Stimulated activated CD8-positive, alpha-beta memory T cell treated with anti-CD3 and anti-CD28 coated beads, Interleukin-4, amount 100 ng/mL, for 48 hours (primary cell): ENCODE data around the gene HYDIN.

Experiments used
- DNase-seq: peaks from one replicate; pipeline ENCODE4 v3.0.0-alpha.2; 2020

HYDIN gene

DNA sequence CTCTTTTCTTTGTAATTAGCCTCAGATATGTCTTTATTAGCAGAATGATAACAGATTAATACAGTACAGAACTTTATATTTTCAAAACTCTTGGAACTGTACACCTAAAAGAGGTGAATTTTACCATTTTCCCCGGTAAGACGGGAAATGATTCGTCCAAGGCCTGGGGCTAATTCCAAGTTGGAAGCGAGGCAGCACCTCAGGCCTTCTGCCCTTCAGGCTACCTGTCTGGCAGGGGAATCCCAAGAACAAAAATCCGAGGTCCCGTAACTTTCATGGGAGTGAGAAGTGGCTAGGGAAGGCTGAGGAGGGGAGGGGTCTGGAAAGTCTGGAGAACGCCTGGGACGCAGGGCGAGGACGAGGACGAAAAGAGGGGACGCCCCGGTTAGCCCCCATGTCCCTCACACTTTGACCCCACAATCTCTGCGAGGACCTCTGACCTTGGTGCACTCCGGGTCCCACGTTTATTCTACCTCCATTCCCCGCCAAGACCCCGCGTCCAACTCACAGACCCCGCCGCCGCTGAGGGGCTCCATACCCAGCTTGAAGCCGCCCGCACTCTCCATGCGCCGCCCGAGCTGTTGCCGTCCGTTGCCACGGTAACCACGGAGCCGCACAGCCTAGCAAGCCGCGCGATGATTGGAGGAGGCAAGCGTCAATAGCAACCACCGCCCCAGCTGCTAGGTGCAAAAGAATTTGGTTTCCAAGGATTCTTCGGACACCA lies at the start of gene HYDIN:
HYDIN (minus strand) TSS at position 601 of the 724 bp plus-strand sequence. CDS start 43,827 bp downstream, outside the sequence.
- peak; percentile 44 for DNase-seq

DNA sequence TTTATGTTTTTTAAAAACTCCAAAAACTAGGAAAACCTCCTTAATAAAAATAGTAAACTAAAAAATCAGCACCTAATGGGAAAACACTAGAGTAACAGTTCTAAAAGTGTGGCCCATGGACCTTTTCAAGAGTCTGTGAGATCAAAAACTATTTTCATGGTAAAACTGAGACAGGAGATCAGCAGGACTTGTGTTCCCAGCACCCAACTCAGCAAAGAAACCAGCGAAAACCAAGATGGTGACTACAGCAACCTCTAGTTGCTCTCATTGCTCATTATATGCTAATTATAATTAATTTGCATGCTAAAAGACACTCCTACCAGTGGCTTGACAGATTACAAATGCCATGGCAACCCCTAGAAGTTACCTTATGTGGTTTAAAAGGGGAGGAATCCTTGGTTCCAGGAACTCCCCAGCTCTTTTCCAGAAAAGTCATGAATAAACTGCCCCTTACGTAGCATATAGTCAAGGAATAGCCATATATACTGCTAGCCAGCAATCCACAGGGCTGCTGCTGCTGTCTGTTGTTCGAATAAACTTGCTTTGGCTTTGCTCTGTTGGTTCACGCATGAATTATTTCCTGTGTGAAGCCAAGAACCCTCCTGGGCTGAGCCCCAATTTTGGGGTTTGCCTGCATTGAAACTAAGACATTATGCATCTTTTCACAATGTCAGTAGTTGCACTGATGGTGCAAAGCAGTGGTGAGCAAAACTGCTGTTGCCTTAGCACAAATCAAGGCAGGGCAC lies 46.2 kb upstream of the HYDIN start:
- no peak for DNase-seq

DNA sequence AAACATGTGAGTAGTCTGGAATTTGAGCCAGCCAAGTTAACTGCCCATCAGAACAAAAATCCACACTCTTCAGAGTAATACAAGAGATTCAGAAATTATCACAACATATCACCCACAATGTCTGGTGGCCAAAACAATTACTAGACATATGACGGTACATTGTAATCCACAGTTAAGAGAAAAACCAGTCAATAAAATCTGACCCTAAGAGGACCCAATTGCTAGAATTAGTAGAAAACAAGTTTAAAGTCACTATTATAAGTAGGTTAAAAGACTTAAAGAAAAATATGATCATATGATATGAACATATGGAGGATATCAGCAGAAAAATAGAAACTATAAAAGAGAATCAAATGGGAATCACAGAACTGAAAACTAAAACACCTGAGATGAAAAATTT lies 42.9 kb upstream of the HYDIN start:
- no peak for DNase-seq

DNA sequence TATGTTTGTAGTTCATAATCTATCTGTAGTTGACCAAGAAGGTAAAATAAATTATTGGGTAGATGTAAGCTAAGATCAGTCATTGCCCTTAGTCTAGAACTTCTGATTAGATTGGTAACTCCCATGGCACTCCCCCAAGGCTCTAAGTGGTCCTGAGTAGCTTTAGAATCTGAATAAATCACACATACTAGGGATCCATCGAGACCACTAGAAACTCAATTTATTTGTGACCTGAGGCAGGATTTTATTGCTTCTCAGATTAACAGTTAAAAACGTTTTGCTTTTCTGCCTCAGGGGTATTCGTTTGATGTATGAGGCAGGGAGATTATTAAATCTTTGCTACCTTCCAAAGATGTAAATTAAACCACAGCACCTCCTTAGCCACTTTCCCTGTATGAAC lies 33.8 kb upstream of the HYDIN start:
- DNase-seq, result no peak

DNA sequence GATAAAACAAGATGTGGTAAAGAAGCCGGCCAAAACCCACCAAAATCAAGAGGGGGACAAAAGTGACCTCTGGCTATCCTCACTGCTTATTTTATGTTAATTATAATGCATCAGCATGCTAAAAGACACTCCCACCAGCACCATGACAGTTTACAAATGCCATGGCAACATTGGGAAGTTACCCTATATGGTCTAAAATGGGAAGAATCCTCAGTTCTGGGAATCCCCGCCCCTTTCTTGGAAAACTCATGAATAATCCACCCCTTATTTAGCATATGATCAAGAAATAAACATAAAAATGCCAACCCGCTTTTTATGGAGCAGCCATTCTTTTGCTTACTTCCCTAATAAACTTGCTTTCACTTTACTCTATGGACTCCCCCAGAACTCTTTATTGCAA lies 33.1 kb upstream of the HYDIN start:
- no peak for DNase-seq

DNA sequence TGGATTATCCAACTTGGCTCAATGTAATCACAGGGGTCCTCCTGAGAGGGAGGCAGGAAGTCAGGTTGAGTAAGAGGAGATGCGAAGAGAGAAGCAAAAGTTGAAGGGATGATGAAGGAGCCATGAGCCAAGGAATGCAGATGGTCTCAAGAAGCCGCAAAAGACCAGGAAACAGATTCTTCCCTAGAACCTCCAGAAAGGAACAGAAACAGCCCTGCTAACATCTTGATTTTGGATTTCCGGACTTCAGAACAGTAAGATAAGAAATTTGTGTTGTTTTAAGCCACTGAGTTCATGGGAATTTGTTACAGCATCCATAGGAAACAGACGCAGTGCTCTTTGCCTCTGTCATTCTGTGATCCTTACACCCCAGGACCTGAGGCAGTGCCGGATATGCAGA lies 31.9 kb upstream of the HYDIN start:
- no peak for DNase-seq

DNA sequence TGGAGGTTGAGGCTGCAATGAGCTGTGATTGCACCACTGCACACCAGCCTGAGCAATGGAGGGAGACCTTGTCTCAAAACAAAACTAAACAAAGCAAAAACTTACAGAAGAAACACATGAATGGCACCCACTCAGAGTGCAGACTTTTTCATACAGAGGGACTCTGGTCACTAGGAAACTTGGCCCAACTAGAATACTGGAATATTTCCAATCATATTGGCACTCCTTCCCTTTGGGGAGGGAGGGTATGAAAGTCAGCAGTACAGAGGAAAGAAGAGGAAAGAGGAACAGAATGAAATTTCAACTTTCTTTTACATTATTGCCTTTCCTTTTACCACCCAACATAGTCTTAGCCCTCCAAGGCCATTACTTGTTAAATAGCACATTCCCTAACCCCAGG lies 30.5 kb upstream of the HYDIN start:
- no peak for DNase-seq

DNA sequence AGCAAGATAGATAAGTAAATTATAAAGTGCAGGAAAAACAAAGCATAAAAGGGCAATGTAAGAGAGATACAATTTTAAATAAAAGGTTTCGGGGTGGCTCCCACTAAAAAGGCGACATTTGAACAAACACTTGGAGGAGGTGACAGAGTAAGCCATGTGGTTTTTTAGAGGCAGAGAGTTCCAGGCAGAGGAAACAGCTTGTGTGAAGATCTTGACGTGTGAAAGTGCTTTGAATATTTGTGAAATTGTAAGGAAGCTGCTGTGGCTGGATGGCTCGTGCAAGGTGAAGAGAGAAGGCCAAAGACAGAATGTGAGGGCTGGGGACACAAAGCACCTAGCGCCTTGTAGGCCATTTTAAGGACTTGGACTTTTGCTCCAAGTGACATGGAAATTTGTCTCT lies 28.6 kb upstream of the HYDIN start:
- DNase-seq, result no peak

DNA sequence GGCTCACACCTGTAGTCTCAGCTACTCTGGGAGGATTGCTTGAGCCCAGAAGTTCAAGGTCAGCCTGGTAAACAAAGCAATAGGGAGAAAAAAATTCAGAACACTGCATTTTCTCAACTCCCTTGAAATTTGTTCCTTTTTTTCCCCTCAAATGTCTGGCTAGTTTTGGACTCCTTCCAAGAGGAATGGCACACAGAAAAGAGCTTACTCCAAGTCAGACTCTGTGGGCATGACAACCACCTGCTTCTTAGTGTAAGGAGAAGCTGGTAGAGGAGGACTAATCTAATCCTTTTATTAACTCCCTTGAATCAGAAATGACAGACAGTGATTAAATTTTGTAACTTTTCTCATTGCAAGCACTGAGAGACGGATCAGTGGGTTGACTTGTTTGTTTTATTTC lies 27.9 kb upstream of the HYDIN start:
- DNase-seq, result no peak

DNA sequence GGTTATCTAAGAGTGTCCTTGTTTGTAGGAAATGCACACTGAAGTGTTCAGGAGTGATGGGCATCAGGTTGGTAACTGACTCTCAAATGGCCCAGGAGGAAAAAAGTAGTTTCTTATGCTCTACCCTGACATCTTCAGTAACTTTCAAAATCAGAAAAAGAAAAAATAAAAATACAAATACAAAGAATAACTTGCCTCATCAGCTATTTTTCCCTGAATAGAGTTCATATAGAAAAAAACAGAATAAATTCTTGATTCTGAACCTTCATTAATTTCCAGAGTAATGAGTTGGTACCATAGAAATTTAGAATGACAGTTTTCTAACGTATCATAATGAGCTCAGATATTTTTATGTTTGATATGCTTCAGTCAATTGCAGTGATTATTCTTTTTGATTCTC lies 27.2 kb upstream of the HYDIN start:
- DNase-seq, result no peak

DNA sequence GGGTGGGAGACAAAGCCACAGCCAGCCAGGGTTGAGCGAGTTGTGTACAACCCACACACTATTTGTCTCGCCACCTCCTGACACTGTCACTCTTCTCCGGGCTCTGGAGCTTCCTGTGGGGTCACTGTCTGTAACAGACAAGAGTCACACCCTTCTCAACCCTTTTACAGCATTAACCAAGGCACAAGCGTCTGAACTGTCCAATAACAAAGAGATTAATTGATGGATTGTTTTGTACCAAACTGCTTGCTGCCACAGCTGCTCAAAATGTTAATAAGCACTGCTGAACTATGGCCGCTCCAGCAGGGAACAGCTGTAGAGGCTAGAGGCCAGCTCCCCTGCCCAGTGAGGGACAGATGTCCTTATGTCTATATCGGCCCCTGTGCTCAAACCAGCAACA lies 25.2 kb upstream of the HYDIN start:
- no peak for DNase-seq

DNA sequence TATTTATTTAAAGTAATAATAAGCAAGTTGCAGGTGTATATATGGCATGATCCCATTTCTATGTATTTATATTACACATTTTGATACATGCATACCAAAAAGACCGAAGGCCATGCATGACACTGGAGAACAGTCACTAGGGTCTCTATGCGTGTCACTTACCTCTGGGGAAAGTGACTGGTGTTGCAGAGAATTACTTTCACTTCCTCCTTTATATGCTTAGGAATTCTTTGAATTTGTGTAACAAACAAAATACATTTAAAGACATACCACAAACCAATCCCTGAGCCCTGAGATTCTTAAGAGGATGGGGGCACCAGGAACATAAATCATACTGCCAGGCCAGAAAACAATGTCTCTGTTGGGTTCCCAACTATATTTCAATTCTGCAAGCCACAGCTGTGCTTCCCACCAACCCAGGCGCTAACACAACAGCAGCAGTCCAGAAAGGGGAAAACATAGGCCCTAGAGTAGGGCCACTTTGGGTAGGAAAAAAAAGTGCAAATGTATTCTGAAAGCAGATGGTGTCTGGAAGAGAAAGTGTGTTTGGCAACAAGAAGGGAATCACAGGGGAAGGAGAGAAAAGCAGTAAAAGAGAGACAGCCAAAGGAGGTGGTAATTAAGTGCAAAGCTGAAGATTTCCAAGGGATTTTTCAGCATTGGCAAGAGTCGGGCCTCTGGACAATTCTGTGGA lies 24.5 kb upstream of the HYDIN start:
- no peak for DNase-seq

DNA sequence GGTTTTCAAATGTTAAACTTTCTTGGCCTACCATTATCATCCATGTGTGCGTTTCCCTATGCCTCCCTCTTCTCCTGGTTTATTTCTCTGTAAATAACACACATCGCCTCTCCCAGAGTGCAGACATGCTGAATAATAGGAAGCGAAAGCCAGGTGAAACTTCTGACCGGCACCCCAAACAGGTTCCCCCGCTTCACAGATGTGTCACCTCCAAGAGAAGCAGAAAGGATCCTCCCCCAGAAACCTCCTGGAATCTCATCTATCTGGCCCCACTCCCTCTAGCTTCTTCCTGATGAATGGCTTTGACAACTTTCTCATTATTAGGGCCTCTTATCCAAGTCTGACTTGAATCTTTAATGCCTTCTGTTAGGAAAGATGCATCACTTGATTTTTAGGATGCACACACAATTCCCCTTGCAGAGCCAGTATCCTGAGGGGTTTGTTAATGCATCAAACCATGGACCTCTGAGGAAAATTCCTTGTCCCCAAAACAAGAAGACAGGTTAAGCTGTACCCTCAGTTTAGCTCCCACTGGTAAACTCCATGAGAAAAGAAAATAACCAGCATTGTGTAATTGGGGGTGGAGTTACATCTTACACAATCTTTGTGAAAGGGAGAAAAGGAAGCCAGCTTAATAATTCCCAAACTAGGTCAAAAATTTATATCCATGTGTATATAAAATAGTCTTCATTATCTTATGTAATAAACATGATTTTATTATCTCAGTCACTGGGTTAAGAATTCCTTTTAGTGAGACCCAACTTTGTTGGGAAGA lies 20.1 kb upstream of the HYDIN start:
- no peak for DNase-seq

DNA sequence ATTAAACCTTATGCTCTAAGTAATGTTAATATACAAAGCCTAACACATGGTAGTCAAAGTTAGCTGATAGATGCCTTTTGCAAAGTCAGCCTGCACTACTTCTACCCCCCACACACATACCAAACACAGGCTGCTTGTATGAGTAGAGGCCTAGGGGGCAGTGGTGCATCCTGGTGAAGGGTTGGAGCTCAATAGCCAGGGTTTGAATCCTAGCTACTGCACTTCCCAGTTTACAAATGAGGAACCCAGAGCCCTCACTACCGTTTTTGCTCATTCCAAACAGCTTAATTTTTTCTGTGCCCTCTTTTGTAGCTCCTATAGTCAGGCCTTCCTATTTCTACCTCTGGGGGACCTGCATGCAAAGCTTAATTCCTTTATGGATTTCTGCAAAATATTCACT lies 18.9 kb upstream of the HYDIN start:
- no peak for DNase-seq

DNA sequence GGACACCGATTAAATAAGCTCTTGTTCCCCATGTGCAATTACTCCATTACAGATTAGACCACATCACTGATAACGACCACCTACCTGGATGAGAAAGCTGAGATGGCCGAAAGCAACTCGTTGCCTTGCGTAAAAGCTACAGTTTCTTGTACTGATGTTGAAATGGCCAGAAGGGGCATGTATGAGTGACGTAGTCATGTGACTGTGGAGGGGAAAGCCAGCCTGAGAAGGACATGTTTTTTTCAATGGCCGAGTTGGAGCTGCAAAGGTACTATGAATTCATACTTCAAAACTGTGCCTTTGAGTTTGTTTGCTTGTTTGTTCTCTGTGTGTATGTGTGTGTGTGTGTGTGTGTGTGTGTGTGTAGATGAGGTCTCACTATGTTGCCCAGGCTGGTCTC lies 17.0 kb upstream of the HYDIN start:
- DNase-seq, result no peak

DNA sequence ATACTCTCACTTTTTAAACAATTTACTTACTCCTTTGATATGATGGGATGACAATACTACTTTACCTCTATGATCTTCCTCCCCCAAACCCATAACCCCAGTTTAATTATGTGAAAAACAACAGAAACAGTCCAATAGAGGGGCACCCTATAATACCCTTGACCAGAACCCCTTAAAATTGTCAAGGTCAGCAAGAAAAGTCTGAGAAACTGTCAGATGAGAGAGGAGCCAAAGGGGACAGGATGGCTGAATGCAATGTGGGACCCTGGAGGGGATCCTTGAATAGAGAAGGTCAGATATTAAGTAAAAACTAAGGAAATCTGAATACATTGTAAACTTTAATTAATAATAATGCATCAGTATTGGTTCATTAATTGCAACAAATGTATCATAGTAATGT lies 15.8 kb upstream of the HYDIN start:
- DNase-seq, result no peak

DNA sequence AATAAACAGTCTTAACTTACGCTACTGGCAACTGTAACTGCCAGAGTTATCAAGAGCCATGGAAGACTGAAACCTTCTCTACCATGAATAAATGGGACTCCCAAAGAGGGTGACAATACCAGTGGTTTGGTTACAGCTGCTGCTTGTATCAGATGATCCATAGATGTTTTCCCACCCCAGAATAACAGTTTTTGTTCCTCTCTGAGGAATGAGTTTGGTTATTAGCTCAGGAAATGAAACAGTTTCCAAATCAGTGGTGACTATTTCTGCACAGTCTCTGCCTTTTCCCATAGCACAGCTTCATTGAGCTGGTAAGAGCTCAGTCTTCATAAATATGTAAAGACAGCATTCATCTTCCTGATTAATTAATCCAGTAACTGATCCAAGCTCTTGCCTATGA lies 14.0 kb upstream of the HYDIN start:
- no peak for DNase-seq

DNA sequence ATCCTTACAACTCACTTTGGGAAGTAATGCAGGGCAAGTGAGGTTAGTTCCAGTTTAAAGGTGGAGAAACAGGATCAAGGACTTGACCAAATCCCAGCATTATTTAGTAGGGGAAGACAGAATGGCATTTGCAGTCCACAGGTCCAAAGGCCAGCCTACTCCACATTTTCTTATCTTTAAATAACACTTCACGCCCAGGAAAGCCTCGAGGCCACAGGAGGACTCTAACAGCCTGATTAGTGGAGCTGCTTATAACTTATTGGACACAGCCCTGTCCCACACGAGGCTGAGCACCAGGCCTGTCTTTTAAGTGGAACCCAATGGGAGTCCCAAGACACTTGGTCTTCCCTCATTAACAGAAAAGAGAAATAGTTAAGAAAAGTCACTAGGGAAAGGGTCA lies 12.1 kb upstream of the HYDIN start:
- DNase-seq, result no peak

DNA sequence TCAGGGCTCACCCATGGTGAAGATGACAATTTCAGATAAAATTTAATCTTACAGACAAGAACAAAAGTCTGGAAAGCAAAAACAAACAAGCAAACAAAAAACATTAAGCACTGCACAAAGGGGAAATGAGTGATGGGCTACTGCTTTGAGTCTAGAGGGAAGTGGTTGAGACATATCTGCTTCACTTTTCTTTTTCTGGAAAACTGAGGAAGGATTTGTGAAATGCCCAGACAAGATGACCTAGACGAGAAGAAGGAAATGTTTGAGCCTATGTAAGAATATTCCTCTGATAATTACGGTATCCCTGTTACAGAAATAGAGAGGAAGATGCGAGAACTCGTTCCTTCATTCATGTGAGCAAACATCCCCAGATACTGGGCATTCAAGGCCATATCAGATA lies 11.5 kb upstream of the HYDIN start:
- DNase-seq, result no peak

DNA sequence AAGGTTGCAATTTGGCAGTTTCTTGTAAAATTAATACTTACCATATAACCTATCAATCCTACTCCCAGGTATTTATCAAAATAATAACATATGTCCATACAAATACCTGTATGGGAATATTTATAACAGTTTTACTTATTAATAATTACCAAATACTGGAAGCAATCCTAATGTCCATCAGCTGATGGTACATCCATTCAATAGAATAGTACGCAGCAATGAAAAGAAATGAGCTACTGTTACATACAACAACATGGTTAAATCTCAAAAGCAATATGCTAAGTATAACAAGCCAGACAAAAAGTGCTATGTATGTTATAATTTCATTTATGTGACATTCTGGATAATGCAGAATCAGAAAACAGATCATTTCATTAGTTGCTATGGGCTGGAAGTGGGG lies 1.2 kb downstream of the HYDIN start:
- DNase-seq, result no peak

DNA sequence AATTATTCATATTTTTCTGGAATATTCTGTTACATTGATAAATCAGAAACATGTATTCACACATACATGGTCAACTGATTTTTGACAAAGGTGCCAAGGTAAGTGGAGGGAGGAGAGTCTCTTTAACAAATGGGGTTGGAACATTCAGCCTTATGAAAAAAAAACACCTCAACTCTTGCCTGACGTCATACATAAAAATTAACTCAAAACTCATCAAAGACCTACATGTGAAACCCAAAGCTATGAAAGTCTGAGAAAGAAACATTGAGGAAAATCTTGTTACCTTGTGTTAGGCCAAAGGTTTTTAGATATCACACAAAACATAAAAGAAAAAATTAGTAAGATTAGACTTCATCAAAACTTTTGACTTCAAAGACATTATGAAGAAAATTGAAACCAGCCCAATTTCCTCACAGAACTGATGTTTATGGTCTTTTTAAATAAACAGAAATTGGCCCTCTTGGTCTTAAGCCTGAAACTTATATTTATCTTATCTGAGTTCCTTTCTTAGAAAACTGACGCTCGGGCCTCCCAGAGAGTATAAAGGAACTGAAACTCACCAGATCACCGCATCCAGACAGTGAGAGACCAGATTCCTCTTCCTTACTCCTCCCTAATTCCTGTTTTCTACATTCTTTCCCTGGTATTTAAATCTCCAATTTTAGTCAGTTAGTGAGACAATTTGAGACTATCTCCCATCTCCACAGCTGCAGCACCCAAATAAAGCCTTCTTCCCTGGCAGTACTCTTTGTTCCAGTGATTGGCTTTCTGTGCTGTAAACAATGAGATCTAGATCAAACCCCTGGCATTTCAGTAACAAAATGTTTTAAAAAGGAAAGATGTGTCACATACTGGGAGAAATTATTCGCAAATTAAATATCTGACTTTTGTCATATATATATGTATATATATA lies 4.0 kb downstream of the HYDIN start:
- no peak for DNase-seq

DNA sequence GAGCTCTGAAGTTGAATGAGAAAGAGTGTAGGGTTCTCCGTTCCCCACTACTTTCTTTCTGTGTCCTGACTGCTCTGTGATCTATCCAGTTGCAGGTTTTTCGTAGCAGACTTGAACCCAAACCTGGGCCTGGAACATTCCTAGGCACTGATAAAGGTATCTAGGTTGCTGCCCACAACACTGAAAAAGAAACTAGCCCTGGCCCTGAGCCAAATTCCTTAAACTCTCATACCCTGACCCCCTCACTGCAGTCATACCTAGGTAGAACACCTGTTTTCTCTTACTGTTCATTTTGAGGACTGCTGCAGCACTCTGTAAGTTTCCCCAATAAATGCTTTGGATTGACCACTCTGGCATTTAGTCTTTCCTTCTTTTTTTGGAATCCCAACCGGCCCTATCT lies 5.4 kb downstream of the HYDIN start:
- no peak for DNase-seq
